Activated CD4-positive, alpha-beta T cell treated with anti-CD3 and anti-CD28 coated beads for 36 hours (primary cell): Measurements from ENCODE around the gene TMEM266. TPM values are rescaled to one million over a fixed set of nuclear protein-coding genes. Genes with fewer than 3 reads are reported as not detected.
A peak's percentile ranks its signal among the peaks of the same experiment; 100 is the strongest.

Experiments used
- ATAC-seq: fragments of 200-7000 bp; cut with Tn5 transposase; one replicate; pipeline ENCODE4 v1.10.0; 2021; ENCODE audit warnings: mild to moderate bottlenecking, moderate library complexity
- CTCF ChIA-PET: fragments of 350-600 bp; sonication (Branson Sonifier 250); formaldehyde crosslinking; loops from one replicate; lab custom pipeline; 2021; ENCODE audit warnings: antibody characterized with exemption; lab: Charles Lee
- POLR2A ChIA-PET: fragments of 350-600 bp; sonication (Branson Sonifier 250); formaldehyde crosslinking; loops from one replicate; lab custom pipeline; 2021; ENCODE audit warnings: antibody characterized with exemption, inconsistent platforms; lab: Charles Lee
- DNase-seq: peaks from one replicate; pipeline ENCODE4 v3.0.0-alpha.2; 2020
- H3K27ac Mint-ChIP-seq: one replicate; pipeline ENCODE4 v1.8.0; 2021; ENCODE audit warnings: mixed read lengths
- H3K27me3 Mint-ChIP-seq: one replicate; pipeline ENCODE4 v1.8.0; 2021; ENCODE audit warnings: mixed read lengths
- H3K36me3 Mint-ChIP-seq: one replicate; pipeline ENCODE4 v1.8.0; 2021; ENCODE audit warnings: low read depth, mixed read lengths
- H3K4me1 Mint-ChIP-seq: one replicate; pipeline ENCODE4 v1.8.0; 2021; ENCODE audit warnings: mixed read lengths
- H3K4me3 Mint-ChIP-seq: one replicate; pipeline ENCODE4 v1.8.0; 2021; ENCODE audit warnings: mild to moderate bottlenecking, moderate library complexity, mixed read lengths
- H3K9me3 Mint-ChIP-seq: one replicate; pipeline ENCODE4 v1.8.0; 2021; ENCODE audit warnings: low read depth, mixed read lengths
- intact Hi-C, 2 experiments: fragments of 100-400 bp; cut with DNase I in 1 of 2; cut with micrococcal nuclease in 1 of 2; formaldehyde crosslinking; loops; one replicate each; pipeline versions ENCODE4 v1.14.2 to v1.15.1; 2022 to 2024; cut with DNase I, micrococcal nuclease
- total RNA-seq, 2 experiments: library from RNA; stranded (reverse); gene quantifications; one replicate each; pipeline ENCODE4 v1.2.3, GENCODE V29; 2021

The TMEM266 gene
- total RNA-seq, 2 experiments from 2014 or later, result not detected

DNA sequence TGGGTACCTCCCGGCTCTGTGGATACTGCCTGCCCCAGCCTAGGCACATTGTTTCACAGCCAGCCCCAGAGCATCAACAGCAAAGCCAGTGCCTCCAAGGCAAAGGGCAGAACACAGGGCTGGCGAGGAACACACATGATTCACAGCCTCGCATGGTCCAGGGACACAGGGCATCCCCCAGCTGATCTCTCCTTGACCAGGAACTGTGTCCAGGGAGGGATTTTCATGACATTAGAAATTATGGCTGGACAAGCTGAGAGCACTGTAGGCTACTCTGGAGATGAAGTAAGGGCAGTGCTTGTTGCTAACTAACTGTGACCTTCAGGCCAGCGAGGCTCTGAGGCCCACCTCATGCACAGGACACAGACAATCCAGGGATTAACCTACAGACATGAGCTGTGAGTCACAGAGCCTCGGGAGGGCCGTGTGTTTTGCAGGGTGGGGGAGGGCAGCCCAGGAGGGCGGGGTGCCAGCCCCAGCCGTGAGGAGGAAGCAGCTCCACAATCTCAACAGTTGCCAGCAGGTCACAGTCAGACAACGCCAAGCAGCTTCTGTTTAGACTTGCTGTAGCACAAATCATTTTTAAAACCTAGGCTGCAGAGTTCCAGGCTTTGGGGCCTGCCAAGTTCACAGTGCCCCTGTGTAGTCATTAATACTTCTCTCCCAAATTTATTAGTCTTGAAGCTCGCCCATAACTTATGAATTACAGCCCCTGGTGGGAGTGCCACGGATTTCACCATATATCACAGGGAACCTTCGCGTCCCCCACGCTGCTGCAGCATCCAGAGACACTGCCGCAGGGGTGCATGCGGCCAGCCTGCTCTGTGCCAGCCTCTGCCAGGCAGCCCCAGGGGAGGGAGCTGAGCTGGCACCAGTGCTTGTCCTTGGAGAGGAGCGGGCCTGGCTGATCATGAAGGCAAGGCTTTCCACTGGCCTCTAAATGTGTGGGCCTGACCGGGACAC, 136.8 kb downstream of the TMEM266 start:
- ATAC-seq (peak; percentile 50), DNase-seq (no peak)
- H3K4me1 Mint-ChIP-seq, result no peaks in the 10 kb centered on the region
- ChIA-PET POLR2A (no interaction called here), CTCF (interaction anchor here (0.6 to 0.8 kb wide), 3 partner anchors 10 to 784 kb away, joined by 3 read pairs; no protein-coding TSS in a partner anchor)
- peaks cover 10% of the 10 kb centered on the region for H3K27me3 Mint-ChIP-seq
- no peaks in the 10 kb centered on the region for H3K36me3 Mint-ChIP-seq
- no peak overlapping the region for H3K4me3 Mint-ChIP-seq
- intact Hi-C loops, result no loop called here
- no peaks in the 10 kb centered on the region for H3K9me3 Mint-ChIP-seq
- no peak overlapping the region for H3K27ac Mint-ChIP-seq

DNA sequence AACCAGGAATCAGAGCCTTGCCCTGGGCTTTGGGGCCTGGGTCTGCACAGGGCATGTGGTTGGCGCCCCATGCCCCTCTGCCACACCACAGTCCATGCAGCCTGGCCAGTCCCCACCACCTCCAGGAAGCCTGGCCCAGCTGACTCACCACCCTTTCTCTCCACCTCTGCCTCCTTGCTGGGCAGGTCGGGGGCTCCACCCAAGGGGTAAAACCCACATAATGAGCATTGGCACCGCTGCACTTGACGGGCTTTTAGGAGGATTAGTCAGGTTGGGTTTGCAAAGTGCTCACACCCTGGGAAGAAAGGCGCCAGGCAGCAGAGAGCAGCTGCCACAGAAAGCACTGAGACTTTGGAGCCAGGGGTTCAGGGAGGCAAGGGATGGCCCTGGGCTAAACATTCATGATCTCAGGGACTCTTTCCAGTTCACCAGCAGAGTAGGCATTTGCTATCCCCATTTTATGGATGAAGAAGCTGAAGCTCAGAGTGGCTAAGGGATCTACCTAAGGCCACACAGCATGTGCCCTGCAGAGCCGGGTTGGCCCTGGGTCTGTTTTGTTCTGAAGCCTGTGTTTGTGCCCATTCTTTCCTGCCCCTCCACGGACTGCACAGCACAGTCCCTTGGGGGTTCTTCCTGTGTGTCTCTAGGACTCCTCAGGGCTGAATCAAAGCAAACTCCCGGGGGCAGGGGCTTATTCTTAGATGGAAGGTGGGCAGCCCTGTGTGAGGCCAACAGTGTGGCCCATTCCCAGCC, 138.1 kb downstream of the TMEM266 start:
- ATAC-seq (peak; percentile 44), DNase-seq (no peak)
- H3K9me3 Mint-ChIP-seq, result no peaks in the 10 kb centered on the region
- no peaks in the 10 kb centered on the region for H3K4me1 Mint-ChIP-seq
- intact Hi-C loops, result no loop called here
- ChIA-PET CTCF (no interaction called here), POLR2A (no interaction called here)
- peaks cover 2% of the 10 kb centered on the region for H3K27me3 Mint-ChIP-seq
- no peak overlapping the region for H3K4me3 Mint-ChIP-seq
- no peaks in the 10 kb centered on the region for H3K36me3 Mint-ChIP-seq
- H3K27ac Mint-ChIP-seq, result no peak overlapping the region

DNA sequence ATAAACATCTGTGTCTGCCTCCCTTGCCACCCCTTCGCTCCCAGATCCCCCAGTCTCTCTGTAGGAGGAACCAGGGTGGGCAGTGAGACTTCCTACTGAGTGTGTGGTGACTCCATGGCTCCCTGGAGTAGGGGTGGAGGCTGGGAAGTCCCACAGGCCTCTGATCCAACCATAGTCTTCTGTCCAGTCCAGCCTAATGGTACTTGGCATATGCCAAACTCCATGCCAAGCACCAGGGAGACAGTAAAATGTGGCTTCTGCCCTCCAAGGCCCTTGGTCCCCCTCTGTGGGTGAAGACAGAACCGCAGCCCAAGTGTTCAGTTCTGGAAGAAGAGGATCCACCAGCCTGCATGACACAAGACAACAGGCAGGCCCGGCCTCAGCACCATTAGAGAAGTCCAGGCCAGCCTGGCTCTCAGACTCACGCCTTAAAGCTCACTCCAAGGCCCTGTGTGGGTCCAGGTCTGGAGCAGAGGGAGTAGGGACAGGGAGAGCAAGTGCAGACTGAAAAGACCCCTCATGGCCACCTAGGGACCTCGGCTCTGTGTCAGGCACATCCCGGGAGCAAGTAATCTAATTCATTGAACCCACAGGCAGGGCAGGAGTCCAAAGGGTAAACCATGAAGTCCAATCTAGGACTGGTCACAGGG, 138.8 kb downstream of the TMEM266 start:
- H3K4me1 Mint-ChIP-seq, result no peaks in the 10 kb centered on the region
- DNase-seq (no peak), ATAC-seq (no peak)
- intact Hi-C loops, result no loop called here
- H3K27me3 Mint-ChIP-seq, result peaks cover 2% of the 10 kb centered on the region
- no peak overlapping the region for H3K4me3 Mint-ChIP-seq
- no peaks in the 10 kb centered on the region for H3K9me3 Mint-ChIP-seq
- no peak overlapping the region for H3K27ac Mint-ChIP-seq
- H3K36me3 Mint-ChIP-seq, result no peaks in the 10 kb centered on the region
- ChIA-PET POLR2A (no interaction called here), CTCF (no interaction called here)

DNA sequence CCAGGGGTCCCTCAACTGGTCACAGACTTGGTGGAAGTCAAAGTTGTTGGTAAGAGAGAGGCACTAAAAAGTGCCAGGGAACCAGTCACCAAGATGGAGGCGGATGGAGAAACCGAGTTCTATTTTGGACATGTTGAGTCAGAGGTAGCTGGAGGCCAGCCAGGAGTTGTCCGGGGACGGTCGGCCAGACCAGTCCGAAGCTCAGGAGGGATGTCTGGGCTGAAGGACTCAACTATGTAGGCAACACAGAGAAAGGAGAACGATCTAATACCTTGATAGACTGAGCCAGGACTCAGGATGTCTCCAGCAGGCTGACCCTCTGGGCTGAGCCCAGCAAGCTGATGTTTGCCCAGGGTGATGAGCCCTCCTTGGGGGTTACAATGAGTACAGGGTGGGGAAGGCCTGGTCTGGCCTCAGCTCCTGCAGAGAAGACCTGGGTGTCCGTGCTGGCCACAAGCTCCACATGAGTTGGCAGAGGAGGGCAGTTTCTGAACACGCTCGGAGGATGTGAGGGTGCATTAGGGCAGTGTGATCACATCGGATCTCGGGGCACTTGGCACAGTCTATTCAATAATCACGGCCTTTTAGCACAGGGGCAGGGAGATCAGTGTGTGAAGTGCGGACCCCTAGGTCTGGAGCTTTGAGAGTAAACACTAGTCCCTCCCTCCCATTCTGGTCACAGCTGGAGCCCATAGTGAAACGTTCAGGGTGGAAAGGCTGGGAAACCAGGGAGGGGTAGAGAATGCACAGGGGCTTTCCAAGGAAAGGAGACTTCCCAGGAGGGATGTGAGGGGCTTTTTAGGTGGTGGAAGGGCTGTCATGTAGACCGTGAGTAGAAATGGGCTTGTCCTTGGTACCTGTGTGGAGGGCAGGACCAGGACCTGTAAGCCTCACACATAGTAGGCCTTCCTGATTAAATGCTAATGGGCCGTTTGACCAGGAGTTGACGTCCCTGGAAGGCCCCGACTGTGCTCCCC, 139.6 kb downstream of the TMEM266 start:
- H3K27me3 Mint-ChIP-seq, result no peaks in the 10 kb centered on the region
- no peak overlapping the region for H3K27ac Mint-ChIP-seq
- no peak for ATAC-seq
- DNase-seq, result no peak
- intact Hi-C loops, result no loop called here
- ChIA-PET CTCF (interaction anchor here (0.6 kb wide), 1 partner anchor 14 kb away, joined by 4 read pairs; no protein-coding TSS in a partner anchor), POLR2A (no interaction called here)
- H3K9me3 Mint-ChIP-seq, result no peaks in the 10 kb centered on the region
- no peaks in the 10 kb centered on the region for H3K4me1 Mint-ChIP-seq
- no peak overlapping the region for H3K4me3 Mint-ChIP-seq
- H3K36me3 Mint-ChIP-seq, result no peaks in the 10 kb centered on the region

DNA sequence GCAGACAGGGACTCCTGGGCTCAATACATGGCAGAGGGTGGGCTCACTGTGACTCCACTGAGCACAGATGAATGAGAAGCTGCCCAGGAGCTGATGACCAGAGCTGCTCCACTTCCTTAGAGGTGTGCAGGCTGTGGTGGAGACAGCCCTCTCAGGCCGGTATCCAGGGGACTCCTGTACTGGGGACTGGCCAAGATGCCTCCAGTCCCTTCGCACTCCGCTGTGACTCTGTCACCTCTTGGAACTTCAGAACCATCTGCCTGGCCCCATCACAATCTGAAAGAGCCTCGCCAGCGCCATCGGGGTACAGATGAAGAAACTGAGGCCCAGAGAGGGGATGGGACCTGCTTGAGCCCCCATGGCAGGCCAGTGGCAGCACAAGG, 140.3 kb downstream of the TMEM266 start:
- DNase-seq, result no peak
- no peaks in the 10 kb centered on the region for H3K9me3 Mint-ChIP-seq
- no peaks in the 10 kb centered on the region for H3K27me3 Mint-ChIP-seq
- no peak overlapping the region for H3K27ac Mint-ChIP-seq
- CTCF ChIA-PET, result interaction anchor here (0.6 kb wide), 2 partner anchors 15 to 562 kb away, joined by 3 to 4 read pairs; no protein-coding TSS in a partner anchor
- no peaks in the 10 kb centered on the region for H3K36me3 Mint-ChIP-seq
- POLR2A ChIA-PET, result no interaction called here
- intact Hi-C loops, result no loop called here
- no peaks in the 10 kb centered on the region for H3K4me1 Mint-ChIP-seq
- no peak for ATAC-seq
- H3K4me3 Mint-ChIP-seq, result no peak overlapping the region

DNA sequence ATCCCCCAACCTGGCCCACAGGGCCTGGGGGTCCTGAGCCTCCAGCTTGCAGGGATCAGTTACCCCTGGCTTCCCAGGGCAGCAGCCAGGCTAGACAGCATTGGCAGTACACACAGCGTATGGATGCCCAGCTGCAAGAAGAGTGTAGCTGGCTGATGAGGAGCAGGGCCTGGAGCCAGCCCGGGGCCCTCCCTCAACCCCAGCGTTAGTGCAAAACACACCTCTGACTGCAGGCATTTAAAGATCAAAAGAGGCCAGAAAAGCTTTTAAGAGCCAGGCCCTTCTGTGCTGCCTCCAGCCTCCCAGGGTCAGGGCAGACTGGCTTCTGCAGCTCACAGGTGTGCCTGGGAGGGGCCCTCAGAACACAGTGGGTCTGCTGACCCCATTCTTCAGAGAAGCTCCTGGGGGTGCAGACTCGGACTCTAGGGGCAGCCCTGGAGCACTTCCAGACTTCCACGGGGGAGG, 140.9 kb downstream of the TMEM266 start:
- intact Hi-C loops, result no loop called here
- POLR2A ChIA-PET, result no interaction called here
- Mint-ChIP-seq H3K4me3 (no peak overlapping the region), H3K4me1 (no peaks in the 10 kb centered on the region), H3K27ac (no peak overlapping the region), H3K36me3 (no peaks in the 10 kb centered on the region), H3K9me3 (no peaks in the 10 kb centered on the region), H3K27me3 (no peaks in the 10 kb centered on the region)
- CTCF ChIA-PET, result interaction anchor here (0.6 to 0.7 kb wide), 2 partner anchors 72 to 562 kb away, joined by 3 read pairs; no protein-coding TSS in a partner anchor
- ATAC-seq, result no peak
- no peak for DNase-seq

DNA sequence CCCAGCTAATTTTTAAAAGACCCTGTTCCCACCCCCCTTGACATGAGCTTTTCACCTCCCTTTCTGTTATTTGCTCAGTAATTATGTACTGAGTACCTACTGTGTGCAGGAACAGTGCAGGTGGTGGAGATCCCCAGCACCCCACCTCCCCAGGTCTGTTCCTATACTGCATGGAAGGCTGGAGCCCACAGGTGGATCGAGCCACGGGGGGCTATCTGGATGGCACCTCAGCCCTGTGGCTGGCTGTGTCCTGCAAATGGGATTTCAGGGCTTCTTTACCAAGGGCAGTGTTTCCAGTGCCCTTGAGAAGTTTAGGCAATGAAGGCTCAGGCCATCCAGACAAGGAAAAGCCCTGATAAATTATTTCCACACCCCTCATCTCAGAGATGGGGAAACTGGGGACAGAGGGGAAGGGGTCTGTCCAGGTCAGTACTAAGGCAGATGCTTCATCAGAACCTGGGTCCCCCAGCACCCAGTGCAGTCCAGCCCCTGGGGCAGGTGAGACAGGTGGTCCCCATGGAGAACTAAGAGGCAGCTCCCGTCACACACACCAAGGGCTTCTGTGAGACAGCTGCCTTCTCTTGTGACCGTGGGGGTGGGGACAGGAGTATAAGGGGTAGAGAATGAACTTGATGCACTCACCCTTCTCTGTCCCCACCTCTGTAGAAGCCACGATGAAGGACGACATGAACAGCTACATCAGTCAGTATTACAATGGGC, 141.9 kb downstream of the TMEM266 start:
- no peaks in the 10 kb centered on the region for H3K9me3 Mint-ChIP-seq
- H3K27me3 Mint-ChIP-seq, result no peaks in the 10 kb centered on the region
- ATAC-seq, result no peak
- no peaks in the 10 kb centered on the region for H3K4me1 Mint-ChIP-seq
- ChIA-PET CTCF (interaction anchor here (0.6 kb wide), 2 partner anchors 11 to 1672 kb away, joined by 3 read pairs; no protein-coding TSS in a partner anchor), POLR2A (no interaction called here)
- intact Hi-C loops, result no loop called here
- no peak overlapping the region for H3K4me3 Mint-ChIP-seq
- H3K36me3 Mint-ChIP-seq, result no peaks in the 10 kb centered on the region
- DNase-seq, result no peak
- no peak overlapping the region for H3K27ac Mint-ChIP-seq

DNA sequence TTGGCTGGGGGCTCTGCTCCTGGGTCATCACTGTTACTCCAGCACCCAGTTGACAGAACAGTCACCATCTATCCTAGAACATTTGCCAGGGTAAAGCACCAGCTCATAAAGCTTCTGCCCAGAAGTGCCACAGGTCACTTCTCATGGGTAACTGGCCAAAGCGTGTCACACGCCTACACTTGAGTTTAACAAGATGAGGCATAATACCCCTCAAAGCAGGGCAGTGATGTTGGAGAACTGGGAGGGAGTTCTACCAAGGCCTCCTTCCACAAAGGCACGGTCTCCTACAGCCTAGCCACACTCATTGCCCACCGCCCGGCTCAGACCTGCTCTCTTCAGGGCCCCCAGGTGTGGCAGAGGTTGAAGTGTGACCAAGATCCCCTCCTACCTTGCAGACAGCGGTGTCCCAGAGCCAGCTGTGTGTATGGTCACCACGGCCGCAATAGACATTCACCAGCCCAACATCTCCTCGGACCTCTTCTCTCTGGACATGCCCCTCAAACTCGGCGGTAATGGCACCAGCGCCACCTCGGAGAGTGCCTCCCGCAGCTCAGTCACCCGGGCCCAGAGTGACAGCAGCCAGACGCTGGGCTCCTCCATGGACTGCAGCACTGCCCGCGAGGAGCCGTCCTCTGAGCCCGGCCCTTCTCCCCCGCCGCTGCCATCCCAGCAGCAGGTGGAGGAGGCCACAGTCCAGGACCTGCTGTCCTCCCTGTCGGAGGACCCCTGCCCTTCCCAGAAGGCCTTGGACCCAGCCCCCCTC, 143.7 kb downstream of the TMEM266 start:
- ChIA-PET POLR2A (no interaction called here), CTCF (no interaction called here)
- no peak for ATAC-seq
- Mint-ChIP-seq H3K9me3 (no peaks in the 10 kb centered on the region), H3K4me1 (no peaks in the 10 kb centered on the region), H3K4me3 (no peak overlapping the region), H3K27ac (no peak overlapping the region), H3K27me3 (no peaks in the 10 kb centered on the region), H3K36me3 (no peaks in the 10 kb centered on the region)
- no peak for DNase-seq
- intact Hi-C loops, result no loop called here

DNA sequence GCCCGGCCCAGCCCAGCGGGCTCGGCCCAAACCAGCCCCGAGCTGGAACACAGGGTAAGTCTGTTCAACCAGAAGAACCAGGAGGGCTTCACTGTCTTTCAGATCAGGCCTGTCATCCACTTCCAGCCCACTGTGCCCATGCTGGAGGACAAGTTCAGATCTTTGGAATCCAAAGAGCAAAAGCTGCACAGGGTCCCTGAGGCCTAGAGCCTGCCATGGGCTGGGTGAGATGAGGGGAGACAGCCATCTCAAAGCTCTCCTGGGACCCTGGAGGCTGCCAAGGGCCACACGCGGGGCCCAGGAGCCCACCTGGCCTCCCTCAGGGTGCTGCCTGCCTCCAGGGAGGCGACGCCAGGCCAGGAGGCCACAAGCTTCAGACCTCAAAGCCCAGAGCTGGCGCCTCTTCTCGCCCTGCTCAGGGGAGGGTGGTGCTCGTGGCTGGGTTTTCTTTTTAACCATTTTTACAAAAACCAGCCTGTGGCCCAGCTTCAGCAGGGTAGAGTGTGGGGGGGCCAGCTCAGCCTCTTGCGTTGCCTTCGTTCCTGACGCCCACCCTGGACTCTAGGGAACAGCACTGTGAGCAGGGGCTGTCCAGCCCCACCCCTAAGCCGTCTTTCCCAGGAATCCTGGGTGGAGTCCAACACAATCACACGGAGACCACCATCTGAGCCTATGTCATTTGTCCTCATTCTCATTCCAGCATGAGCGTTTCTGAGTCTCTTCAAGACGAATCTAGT, 144.5 kb downstream of the TMEM266 start:
- ATAC-seq, result no peak
- DNase-seq, result no peak
- Mint-ChIP-seq H3K27me3 (no peaks in the 10 kb centered on the region), H3K36me3 (no peaks in the 10 kb centered on the region), H3K4me3 (no peak overlapping the region), H3K9me3 (no peaks in the 10 kb centered on the region), H3K27ac (no peak overlapping the region), H3K4me1 (no peaks in the 10 kb centered on the region)
- ChIA-PET POLR2A (no interaction called here), CTCF (no interaction called here)
- intact Hi-C loops, result no loop called here
